Fibroblast of mammary gland (primary cell): ENCODE data around the gene TNNT2.

Source experiments
- DNase-seq: peaks from one replicate; pipeline ENCODE4 v3.0.0-alpha.2; 2010; ENCODE audit warnings: low read depth
- H3K4me3 ChIP-seq: 2 replicates; pipeline ENCODE4 v1.5.1; 2011; ENCODE audit warnings: low read depth, mild to moderate bottlenecking, low read length, moderate library complexity; ENCODE audit not compliant: control insufficient read depth
- TF ChIP-seq, protein P1 (sequence below): conservative IDR thresholded peaks from 2 replicates; pipeline ENCODE4 v1.5.1; 2011; ENCODE audit warnings: low read depth, low read length, inconsistent platforms; ENCODE audit not compliant: control insufficient read depth, insufficient read depth

TNNT2 gene

DNA sequence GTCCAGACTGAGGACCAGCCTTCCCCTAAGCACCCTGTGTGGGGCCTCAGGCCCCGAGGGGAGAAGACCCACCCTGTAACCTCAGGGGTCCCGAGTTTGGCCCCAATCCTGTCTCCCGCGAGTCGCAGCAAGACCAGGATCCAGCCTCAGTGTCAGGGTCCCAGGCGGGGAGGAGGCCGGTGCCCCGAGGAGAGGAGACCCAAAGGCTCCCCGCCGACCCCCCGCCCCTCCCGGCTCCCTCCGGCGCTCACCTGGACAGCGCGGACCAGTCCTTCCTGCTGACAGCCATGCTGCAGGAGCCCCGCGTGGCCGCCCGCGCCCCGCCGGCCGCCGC, 21.5 kb upstream of the TNNT2 start, which contains the start of gene LAD1:
LAD1 (minus strand) TSS at position 307 of the 334 bp plus-strand sequence; CDS start at position 289, 18 bp downstream.
- TF ChIP-seq, protein P1, sequence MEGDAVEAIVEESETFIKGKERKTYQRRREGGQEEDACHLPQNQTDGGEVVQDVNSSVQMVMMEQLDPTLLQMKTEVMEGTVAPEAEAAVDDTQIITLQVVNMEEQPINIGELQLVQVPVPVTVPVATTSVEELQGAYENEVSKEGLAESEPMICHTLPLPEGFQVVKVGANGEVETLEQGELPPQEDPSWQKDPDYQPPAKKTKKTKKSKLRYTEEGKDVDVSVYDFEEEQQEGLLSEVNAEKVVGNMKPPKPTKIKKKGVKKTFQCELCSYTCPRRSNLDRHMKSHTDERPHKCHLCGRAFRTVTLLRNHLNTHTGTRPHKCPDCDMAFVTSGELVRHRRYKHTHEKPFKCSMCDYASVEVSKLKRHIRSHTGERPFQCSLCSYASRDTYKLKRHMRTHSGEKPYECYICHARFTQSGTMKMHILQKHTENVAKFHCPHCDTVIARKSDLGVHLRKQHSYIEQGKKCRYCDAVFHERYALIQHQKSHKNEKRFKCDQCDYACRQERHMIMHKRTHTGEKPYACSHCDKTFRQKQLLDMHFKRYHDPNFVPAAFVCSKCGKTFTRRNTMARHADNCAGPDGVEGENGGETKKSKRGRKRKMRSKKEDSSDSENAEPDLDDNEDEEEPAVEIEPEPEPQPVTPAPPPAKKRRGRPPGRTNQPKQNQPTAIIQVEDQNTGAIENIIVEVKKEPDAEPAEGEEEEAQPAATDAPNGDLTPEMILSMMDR, result no peak
- DNase-seq, result no peak
- no peak within 1 kb of the TSS for H3K4me3 ChIP-seq

- TF ChIP-seq, protein P1, result no peak
- H3K4me3 ChIP-seq, result no peak overlapping the region
- no peak for DNase-seq
Measured at GRCh38 chr1:201397675-201398074, 20.2 kb upstream of the TNNT2 start.

GRCh38 chr1:201396861-201397464, 19.5 kb upstream of the TNNT2 start:
- H3K4me3 ChIP-seq, result no peak overlapping the region
- TF ChIP-seq, protein P1, result no peak
- no peak for DNase-seq

- no peak for DNase-seq
- TF ChIP-seq, protein P1, result no peak
- H3K4me3 ChIP-seq, result no peak overlapping the region
Measured at GRCh38 chr1:201395936-201396335, 18.5 kb upstream of the TNNT2 start.

- H3K4me3 ChIP-seq, result no peak overlapping the region
- TF ChIP-seq, protein P1, result no peak
- no peak for DNase-seq
Measured at GRCh38 chr1:201394591-201394990, 17.1 kb upstream of the TNNT2 start.

DNA sequence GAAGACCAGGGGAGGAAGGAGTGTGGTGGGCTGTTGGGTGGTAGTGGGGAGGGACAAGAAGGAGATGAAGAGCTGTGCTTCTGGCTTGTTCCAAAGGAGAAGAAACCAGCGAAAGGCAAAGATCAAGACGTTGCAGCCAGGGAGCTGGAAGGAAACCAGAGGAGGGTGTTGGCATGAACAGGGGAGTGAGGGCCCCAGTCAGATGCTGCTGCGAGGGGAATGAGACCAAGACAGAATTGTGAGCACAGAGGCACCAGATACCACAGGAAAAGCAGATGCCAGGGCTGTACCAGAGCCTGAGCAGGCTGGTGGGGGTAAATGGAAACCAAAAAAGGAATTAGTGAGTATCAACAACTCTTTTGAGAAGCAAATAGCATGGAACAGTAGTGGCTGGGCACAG, 15.6 kb upstream of the TNNT2 start:
- TF ChIP-seq, protein P1, result no peak
- DNase-seq, result no peak

More for the DNA sequence above, 15.6 kb upstream of the TNNT2 start:
- H3K4me3 ChIP-seq, result no peak overlapping the region
